Common myeloid progenitor, CD34-positive (primary cell): ENCODE results near the gene ABCA4.
A peak's percentile ranks its signal among the peaks of the same experiment; 100 is the strongest.

Experiments
- CTCF ChIA-PET: fragments of 350-600 bp; sonication (Branson Sonifier 250); formaldehyde crosslinking; loops from one replicate; lab custom pipeline; 2021; ENCODE audit warnings: antibody characterized with exemption; lab: Charles Lee
- POLR2A ChIA-PET: fragments of 350-600 bp; sonication (Branson Sonifier 250); formaldehyde crosslinking; loops from one replicate; lab custom pipeline; 2021; ENCODE audit warnings: antibody characterized with exemption; lab: Charles Lee
- DNase-seq, 3 donors: peaks; one replicate each; pipeline versions ENCODE4 v3.0.0 to v3.0.0-alpha.2; 2013
- H3K27ac ChIP-seq, 2 experiments: 1 replicate in 1 of 2; 2 replicates in 1 of 2; pipeline ENCODE4 v1.7.0; 2013; ENCODE audit warnings: inconsistent platforms in 2 of 2, low read length in 2 of 2, mild to moderate bottlenecking in 2 of 2, low read depth in 1 of 2, moderate library complexity in 1 of 2; ENCODE audit not compliant: severe bottlenecking in 2 of 2, insufficient read depth in 1 of 2, poor library complexity in 1 of 2
- H3K27me3 ChIP-seq, 5 experiments: replicated peaks in 2 of 5; 1 replicate in 3 of 5; 2 replicates in 2 of 5; pipeline versions ENCODE4 v1.6.1 to v1.7.0; 2013; ENCODE audit warnings: low read length in 4 of 5, mild to moderate bottlenecking in 2 of 5, moderate library complexity in 2 of 5, inconsistent platforms in 1 of 5; ENCODE audit not compliant: insufficient read depth in 5 of 5, control insufficient read depth in 4 of 5
- H3K36me3 ChIP-seq, 4 experiments: 1 replicate in 2 of 4; 2 replicates in 2 of 4; pipeline versions ENCODE4 v1.6.1 to v1.7.0; 2013; ENCODE audit warnings: low read length in 3 of 4, control low read depth in 1 of 4, mild to moderate bottlenecking in 1 of 4; ENCODE audit not compliant: control insufficient read depth in 4 of 4, insufficient read depth in 4 of 4
- H3K4me1 ChIP-seq, 4 experiments: 1 replicate in 3 of 4; 2 replicates in 1 of 4; pipeline versions ENCODE4 v1.6.1 to v1.7.1; 2013; ENCODE audit warnings: low read length in 3 of 4, mild to moderate bottlenecking in 3 of 4, control low read depth in 1 of 4, inconsistent platforms in 1 of 4, moderate library complexity in 1 of 4; ENCODE audit not compliant: control insufficient read depth in 4 of 4, insufficient read depth in 4 of 4; ENCODE audit errors: control extremely low read depth in 1 of 4
- H3K4me3 ChIP-seq, 7 experiments: 1 replicate in 4 of 7; 2 replicates in 3 of 7; pipeline versions ENCODE4 v1.5.1 to v1.7.0; 2013; ENCODE audit warnings: mild to moderate bottlenecking in 7 of 7, low read length in 6 of 7, moderate library complexity in 6 of 7, inconsistent platforms in 2 of 7, low read depth in 2 of 7, control low read depth in 1 of 7; ENCODE audit not compliant: insufficient read depth in 4 of 7, control insufficient read depth in 1 of 7; ENCODE audit errors: extremely low read depth in 1 of 7
- H3K9me3 ChIP-seq, 5 experiments: 1 replicate in 4 of 5; 2 replicates in 1 of 5; pipeline versions ENCODE4 v1.6.1 to v1.7.1; 2013; ENCODE audit warnings: low read length in 4 of 5, mild to moderate bottlenecking in 2 of 5, inconsistent platforms in 1 of 5, low read depth in 1 of 5, moderate library complexity in 1 of 5; ENCODE audit not compliant: control insufficient read depth in 4 of 5, insufficient read depth in 2 of 5; ENCODE audit errors: control extremely low read depth in 1 of 5
- WGBS: methylation state at CpG from one replicate; pipeline ENCODE4 v1.1.5; 2013; ENCODE audit not compliant: insufficient coverage; 5-methylcytosine and 5-hydroxymethylcytosine counted together

ABCA4 gene

GRCh38 chr1:94101613-94102525 lies 19.1 kb downstream of the ABCA4 start:
- H3K27ac ChIP-seq, result no peak overlapping the region
- no peak overlapping the region for H3K4me3 ChIP-seq
- no peaks in the 10 kb centered on the region for H3K9me3 ChIP-seq
- H3K4me1 ChIP-seq, result peaks cover 0 to 11% (median 5%) of the 10 kb centered on the region in 4 experiments
- POLR2A ChIA-PET, result no interaction called here
- DNase-seq, result peak in 2 of 3 donors; percentile 85 to 87
- no peaks in the 10 kb centered on the region for H3K36me3 ChIP-seq
- peaks cover 0 to 66% (median 40%) of the 10 kb centered on the region in 5 experiments for H3K27me3 ChIP-seq
- 53% methylated on average over 13 of the region's 15 CpGs for WGBS
- CTCF ChIA-PET, result interaction anchor here (1.2 to 7.5 kb wide), 4 partner anchors 13 to 41 kb away, joined by 4 to 68 read pairs (median 5); no protein-coding TSS in a partner anchor

GRCh38 chr1:94100785-94101612 lies 19.9 kb downstream of the ABCA4 start:
- Histone ChIP-seq H3K4me1 (peaks cover 0 to 11% (median 5%) of the 10 kb centered on the region in 4 experiments), H3K36me3 (no peaks in the 10 kb centered on the region), H3K27ac (no peak overlapping the region), H3K4me3 (no peak overlapping the region), H3K27me3 (peaks cover 0 to 65% (median 37%) of the 10 kb centered on the region in 5 experiments), H3K9me3 (no peaks in the 10 kb centered on the region)
- POLR2A ChIA-PET, result no interaction called here
- CTCF ChIA-PET, result interaction anchor here (0.7 to 7.5 kb wide), 7 partner anchors 12 to 234 kb away, joined by 3 to 68 read pairs (median 4); no protein-coding TSS in a partner anchor
- WGBS, result 93% methylated on average over 19 of the region's 19 CpGs
- no peak for DNase-seq

- peaks cover 0 to 57% (median 37%) of the 10 kb centered on the region in 5 experiments for H3K27me3 ChIP-seq
- H3K4me1 ChIP-seq, result peaks cover under 1 to 12% (median 5%) of the 10 kb centered on the region in 4 experiments
- DNase-seq, result no peak
- H3K27ac ChIP-seq, result no peak overlapping the region
- H3K9me3 ChIP-seq, result no peaks in the 10 kb centered on the region
- H3K36me3 ChIP-seq, result no peaks in the 10 kb centered on the region
- no peak overlapping the region for H3K4me3 ChIP-seq
- ChIA-PET POLR2A (no interaction called here), CTCF (interaction anchor here (0.7 to 7.5 kb wide), 7 partner anchors 11 to 235 kb away, joined by 3 to 68 read pairs (median 3); no protein-coding TSS in a partner anchor)
- 95% methylated on average over 4 of the region's 5 CpGs for WGBS
Observed at GRCh38 chr1:94100129-94100784, 20.7 kb downstream of the ABCA4 start.

GRCh38 chr1:94099303-94099702 lies 21.6 kb downstream of the ABCA4 start:
- no peak overlapping the region for H3K27ac ChIP-seq
- CTCF ChIA-PET, result interaction anchor here (1.2 to 1.3 kb wide), 3 partner anchors 18 to 28 kb away, joined by 3 read pairs; no protein-coding TSS in a partner anchor
- POLR2A ChIA-PET, result no interaction called here
- peaks cover 0 to 48% (median 29%) of the 10 kb centered on the region in 5 experiments for H3K27me3 ChIP-seq
- WGBS, result 100% methylated on average over 1 of the region's 3 CpGs
- H3K4me1 ChIP-seq, result peaks cover 6 to 22% (median 14%) of the 10 kb centered on the region in 4 experiments
- peak in 2 of 3 donors; percentile 19 to 32 for DNase-seq
- H3K4me3 ChIP-seq, result no peak overlapping the region
- H3K36me3 ChIP-seq, result no peaks in the 10 kb centered on the region
- no peaks in the 10 kb centered on the region for H3K9me3 ChIP-seq

GRCh38 chr1:94098585-94099111 lies 22.3 kb downstream of the ABCA4 start:
- no peak overlapping the region for H3K4me3 ChIP-seq
- peaks cover 0 to 41% (median 24%) of the 10 kb centered on the region in 5 experiments for H3K27me3 ChIP-seq
- no peak overlapping the region for H3K27ac ChIP-seq
- peaks cover 11 to 28% (median 21%) of the 10 kb centered on the region in 4 experiments for H3K4me1 ChIP-seq
- 95% methylated on average over 18 of the region's 18 CpGs for WGBS
- ChIA-PET CTCF (interaction anchor here (1.3 to 5.5 kb wide), 2 partner anchors 21 to 36 kb away, joined by 3 to 44 read pairs; no protein-coding TSS in a partner anchor), POLR2A (no interaction called here)
- H3K9me3 ChIP-seq, result no peaks in the 10 kb centered on the region
- no peaks in the 10 kb centered on the region for H3K36me3 ChIP-seq
- no peak for DNase-seq

- H3K9me3 ChIP-seq, result no peaks in the 10 kb centered on the region
- ChIA-PET CTCF (interaction anchor here (5.5 kb wide), 1 partner anchor 34 kb away, joined by 44 read pairs; no protein-coding TSS in a partner anchor), POLR2A (no interaction called here)
- no peak overlapping the region for H3K27ac ChIP-seq
- DNase-seq, result no peak
- WGBS, result 98% methylated on average over 10 of the region's 10 CpGs
- no peaks in the 10 kb centered on the region for H3K36me3 ChIP-seq
- no peak overlapping the region for H3K4me3 ChIP-seq
- peaks cover 22 to 40% (median 35%) of the 10 kb centered on the region in 4 experiments for H3K4me1 ChIP-seq
- peaks cover 0 to 27% (median 11%) of the 10 kb centered on the region in 5 experiments for H3K27me3 ChIP-seq
Observed at GRCh38 chr1:94096797-94097549, 24.0 kb downstream of the ABCA4 start.
